GM18502 (cell line): ENCODE results near the gene MNAT1.
"Not testable (repeated sequence)": the region's sequence is repeated elsewhere in the genome, so short reads cannot be mapped to it uniquely, and the experiment has no call there.

Experiments used
- ATAC-seq: cut with Tn5 transposase; IDR thresholded peaks from one replicate; pipeline ENCODE4 v1.9.1; 2021; ENCODE audit warnings: mild to moderate bottlenecking; ENCODE audit not compliant: unreplicated experiment, poor library complexity

The MNAT1 gene

GRCh38 chr14:60734465-60735242 lies at the start of gene MNAT1:
MNAT1 (plus strand) TSS chr14:60734761; CDS start chr14:60734863, 102 bp downstream.
- peak; percentile 96 for ATAC-seq

GRCh38 chr14:60686865-60687264 lies 47.7 kb upstream of the MNAT1 start:
- ATAC-seq = no peak

GRCh38 chr14:60691383-60692113 lies 43.0 kb upstream of the MNAT1 start:
- ATAC-seq = no peak

DNA sequence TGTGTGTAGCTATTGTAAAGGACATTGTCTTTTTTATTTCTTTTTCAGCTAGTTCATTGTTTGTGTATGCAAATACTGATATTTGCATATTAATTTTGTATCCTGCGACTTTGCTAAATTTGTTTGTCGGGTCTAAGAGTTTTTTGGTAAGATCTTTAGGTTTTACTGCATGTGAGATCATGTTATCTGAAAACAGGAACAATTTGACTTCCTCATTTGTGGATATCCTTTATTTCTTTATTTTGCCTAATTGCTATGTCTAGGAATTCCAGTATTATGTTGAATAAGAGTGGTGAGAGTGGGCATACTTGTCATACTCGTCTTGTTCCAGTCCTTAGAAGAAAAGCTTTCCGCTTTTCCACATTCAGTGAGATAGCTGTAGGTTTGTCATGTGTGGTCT lies 39.2 kb upstream of the MNAT1 start:
- no peak for ATAC-seq

DNA sequence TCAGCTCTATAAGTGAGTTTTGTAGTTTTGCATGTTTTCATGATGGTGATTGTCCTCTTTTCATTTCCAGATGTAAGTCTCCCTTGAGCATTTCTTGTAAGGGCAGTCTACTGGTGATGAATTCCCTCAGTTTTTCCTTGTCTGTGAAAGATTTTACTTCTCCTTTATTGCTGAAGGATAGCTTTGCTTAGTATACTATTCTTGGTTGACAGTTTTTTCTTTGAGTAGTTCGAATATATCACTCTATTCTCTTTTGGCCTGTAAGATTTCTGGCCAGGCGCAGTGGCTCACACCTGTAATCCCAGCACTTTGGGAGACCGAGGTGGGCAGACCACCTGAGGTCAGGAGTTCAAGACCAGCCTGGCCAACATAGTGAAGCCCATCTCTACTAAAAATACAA lies 34.0 kb upstream of the MNAT1 start:
- ATAC-seq = no peak

GRCh38 chr14:60705100-60705499 lies 29.5 kb upstream of the MNAT1 start:
- no peak for ATAC-seq

DNA sequence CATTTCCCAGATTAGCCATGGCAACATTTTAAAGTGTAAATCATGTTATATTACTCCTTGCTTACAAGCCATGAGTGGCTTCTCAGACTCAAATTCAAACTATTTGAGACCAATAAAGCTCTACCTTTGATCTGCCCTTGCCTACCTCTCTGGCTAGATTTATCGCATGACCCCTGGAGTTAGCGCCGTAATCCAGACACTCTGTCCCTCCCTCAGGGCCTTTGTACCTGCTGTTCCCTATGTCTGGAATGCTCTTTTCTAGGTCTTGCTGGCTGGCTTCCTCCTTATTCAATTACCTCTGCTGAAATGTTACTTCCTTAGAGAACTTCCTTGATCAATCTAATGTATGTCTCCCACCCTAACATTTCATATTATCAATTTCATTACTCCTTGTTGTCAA lies 26.7 kb upstream of the MNAT1 start:
- ATAC-seq = no peak

DNA sequence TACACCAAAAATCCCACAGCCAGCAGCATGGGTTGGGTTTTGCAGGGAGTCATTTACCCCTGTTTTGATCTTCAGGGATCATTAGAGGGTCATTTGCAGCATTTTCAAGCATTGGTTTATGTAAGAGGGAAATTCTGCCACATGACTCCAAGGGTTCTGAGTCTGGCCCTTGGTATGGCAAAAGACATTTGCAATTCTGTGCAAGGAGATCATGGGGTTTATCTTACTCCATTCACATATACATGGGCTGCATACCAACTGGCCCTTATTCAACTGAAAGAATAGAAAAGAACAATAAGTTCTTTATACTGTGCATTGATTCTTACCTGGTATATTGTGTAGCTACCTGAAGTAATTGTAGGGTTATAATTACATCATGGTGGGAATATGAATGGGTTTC lies 24.1 kb upstream of the MNAT1 start:
- no peak for ATAC-seq

GRCh38 chr14:60713513-60713912 lies 21.0 kb upstream of the MNAT1 start:
- no peak for ATAC-seq

DNA sequence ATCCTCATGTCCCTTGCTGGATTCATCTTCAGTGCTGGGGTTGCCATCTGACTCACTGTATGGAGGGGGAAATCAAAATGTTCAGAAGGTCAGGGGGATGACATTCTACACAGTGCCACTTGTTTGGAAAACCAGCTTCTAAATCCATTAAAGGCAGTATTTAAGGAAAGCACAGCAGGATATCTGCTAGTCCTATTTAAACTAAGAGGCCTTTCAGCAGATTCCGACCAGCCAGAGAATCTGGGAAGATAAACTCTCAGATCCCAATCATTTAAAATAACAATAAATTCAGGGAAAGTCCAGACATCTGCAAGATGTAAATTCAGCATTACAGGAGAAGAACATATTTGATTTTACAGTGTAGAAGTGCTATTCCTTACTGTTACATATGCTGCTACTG lies 14.2 kb upstream of the MNAT1 start:
- ATAC-seq = no peak

DNA sequence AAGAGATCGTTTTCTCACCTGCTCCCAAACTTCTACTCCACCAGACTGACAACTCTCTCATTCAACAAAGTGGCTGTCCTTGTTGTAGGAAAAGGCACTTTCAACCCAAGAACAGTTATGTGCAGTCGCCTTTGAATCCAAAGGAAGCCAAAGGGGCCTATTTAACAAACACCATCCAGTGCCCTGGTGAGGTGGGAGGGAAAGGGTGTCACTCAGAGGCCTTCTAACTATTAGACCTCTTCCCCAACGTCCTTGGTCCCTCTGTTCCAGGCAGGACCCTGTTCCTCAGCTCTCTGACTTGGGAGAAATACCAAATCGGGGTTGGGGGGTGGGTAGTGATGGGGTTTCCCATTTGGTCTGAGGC lies 13.6 kb upstream of the MNAT1 start:
- ATAC-seq = no peak

- no peak for ATAC-seq
Observed at GRCh38 chr14:60721326-60722106, 13.0 kb upstream of the MNAT1 start.

- ATAC-seq = no peak
Observed at GRCh38 chr14:60722107-60722356, 12.5 kb upstream of the MNAT1 start.

GRCh38 chr14:60722357-60723115 lies 12.0 kb upstream of the MNAT1 start:
- no peak for ATAC-seq

DNA sequence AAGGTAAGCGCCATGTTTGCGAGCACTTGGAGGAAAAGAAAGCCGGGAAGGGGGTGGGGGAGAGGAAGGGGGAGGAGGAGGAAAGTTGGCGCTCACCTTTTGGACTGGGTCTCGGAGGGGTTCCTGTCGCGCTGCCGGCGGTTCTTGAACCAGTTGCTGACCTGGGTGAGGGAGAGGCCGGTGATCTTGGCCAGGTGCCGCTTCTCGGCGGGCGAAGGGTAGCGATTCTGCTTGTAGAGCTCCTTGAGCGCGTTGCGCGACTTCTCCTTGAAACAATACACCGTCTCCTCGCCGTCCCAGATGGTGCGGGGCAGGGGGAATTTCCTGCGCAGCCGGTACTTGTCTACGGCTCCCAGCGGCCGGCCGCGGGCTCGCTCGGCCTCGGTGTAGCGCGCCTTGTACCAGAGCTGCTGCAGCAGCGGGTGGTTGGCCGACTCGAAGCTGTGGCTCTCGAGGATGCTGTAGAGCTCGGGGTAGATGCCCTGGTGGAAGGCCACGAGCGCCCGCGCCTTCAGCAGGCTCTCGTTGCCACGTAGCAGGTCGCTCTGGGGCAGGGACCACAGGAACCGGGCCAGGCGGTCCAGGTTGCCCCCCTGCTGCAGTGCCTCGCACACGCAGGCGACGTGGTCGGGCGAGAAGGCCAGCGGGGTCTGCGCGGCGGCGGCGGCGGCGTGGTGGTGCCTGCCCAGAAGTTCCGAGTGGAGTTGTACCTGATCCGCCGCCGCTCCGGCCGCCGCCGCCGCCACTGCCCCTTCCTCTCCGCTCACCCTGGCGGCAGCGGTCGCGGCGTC lies 11.2 kb upstream of the MNAT1 start:
- ATAC-seq = peak; percentile 49

- ATAC-seq = peak; percentile 60
Observed at GRCh38 chr14:60723907-60724618, 10.5 kb upstream of the MNAT1 start, which contains the start of gene SIX4. SIX4 (minus strand) TSS chr14:60724351; CDS start chr14:60724074, 277 bp downstream.

DNA sequence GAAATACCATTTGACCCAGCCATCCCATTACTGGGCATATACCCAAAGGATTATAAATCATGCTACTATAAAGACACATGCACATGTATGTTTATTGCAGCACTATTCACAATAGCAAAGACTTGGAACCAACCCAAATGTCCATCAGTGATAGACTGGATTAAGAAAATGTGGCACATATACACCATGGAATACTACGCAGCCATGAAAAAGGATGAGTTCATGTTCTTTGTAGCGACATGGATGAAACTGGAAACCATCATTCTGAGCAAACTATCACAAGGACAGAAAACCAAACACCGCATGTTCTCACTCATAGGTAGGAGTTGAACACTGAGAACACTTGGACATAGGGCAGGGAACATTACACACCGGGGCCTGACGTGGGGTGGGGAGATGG lies 3.3 kb upstream of the MNAT1 start:
- not testable (repeated sequence) for ATAC-seq

DNA sequence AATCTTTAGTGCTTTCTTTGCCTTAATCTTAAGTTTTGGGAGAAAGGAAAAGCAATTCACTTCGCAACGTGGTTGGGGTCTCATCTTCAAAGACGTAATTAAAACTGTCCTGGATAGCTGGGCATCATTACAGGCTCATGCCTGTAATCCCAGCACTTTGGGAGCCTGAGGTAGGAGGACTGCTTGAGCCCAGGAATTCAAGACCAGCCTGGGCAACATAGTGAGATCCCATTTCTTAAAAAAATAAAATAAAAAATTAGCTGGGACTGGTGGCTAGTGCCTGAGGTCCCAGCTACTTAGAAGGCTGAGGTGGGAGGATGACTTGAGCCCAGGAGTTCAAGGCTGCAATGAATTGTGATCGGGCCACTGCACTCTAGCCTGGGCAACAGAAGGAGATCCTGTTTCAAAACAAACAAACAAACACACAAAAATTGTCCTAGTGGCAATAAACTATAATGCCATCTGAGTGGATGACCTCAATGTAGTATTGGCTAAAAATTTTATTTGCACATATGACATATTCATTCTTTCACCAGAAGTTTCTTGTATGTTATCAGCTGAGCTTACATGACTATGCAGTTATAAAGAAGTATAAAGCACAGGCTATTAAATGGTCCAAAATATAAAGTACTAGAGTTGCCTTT lies 1.6 kb upstream of the MNAT1 start:
- no peak for ATAC-seq

DNA sequence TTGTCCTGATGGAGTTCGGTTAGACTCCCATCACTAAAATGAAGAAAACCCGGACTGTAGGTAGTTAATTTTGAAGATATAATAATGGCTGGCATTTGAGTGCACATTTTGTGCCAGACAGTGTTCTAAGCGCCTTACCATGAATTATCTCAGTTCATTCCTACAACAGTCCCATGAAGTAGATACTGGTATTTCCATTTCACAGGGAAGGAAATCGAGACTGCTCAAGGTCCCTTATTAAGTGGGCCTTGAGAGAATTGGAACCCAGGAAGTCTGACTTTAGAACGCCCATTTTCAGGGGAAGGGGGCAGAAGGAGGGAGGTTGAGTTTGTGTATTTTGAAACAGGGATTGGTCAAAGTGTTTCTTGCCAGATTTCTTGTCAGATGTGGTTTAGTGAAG lies 855 bp downstream of the MNAT1 start:
- ATAC-seq = no peak
